CD4-positive, alpha-beta T cell treated with Interleukin-2 at 100 ng/mL for 4 hours (primary cell): Measurements from ENCODE around the gene DVL2.
"Not testable (repeated sequence)": the region's sequence is repeated elsewhere in the genome, so short reads cannot be mapped to it uniquely, and the experiment has no call there.

ENCODE experiments used
- DNase-seq: peaks from one replicate; pipeline ENCODE4 v3.0.0-alpha.2; 2020; ENCODE audit warnings: low spot score

The DVL2 gene

DNA sequence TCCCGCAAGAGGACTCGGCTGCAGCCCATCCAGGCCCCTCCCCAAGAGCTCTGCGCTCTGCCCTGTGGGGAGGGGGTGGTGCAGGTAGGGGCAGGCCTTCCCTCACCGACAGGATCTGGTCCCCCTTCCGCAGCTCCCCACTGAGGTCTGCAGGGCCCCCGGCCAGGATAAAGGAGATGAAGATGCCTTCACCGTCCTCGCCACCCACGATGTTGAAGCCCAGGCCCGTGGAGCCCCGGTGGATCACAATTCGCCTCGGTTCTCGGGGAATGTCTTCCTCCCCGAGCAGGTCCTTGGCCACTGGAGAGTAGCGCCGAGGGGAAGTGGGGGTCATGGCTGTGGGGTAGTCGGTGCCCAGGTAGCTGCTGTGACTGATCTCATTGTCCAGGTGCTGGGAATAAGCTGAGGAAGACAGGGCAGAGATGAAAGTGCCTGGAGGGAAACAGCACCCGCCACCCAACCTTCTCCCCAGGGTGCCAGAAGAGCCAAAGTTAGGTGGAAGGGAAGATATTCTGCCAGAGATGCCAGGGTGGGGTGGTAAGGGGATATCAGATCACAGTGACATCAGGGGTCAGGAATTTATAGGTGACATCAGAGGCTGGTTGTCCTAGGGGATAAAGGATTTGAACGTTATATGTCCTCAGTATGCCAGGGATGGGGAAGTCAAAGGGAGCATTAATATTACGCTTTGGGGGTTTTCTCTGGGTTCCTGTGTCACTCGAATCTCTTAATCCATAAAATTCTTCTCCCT, 37.5 kb downstream of the DVL2 start:
- no peak for DNase-seq

DNA sequence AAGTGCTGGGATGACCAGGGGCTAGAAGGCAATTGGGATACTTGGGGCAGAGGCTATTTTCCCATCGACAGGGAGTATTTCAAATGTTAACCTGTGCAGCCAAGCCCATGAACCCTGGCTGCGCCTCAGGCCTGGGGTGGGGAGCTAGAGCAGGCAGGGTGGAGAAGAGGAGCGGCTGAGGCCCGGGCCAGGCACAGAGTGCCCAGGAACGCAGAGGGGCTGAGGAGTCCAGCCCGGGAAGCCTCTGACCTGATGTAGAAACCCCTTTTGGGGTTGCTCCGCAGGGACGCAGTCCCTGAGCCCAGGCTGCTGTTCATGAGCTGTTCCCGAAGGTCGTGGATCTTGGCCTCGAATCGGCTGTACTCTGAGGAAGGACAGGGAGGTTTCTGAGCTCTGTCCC, 38.3 kb downstream of the DVL2 start:
- no peak for DNase-seq

DNA sequence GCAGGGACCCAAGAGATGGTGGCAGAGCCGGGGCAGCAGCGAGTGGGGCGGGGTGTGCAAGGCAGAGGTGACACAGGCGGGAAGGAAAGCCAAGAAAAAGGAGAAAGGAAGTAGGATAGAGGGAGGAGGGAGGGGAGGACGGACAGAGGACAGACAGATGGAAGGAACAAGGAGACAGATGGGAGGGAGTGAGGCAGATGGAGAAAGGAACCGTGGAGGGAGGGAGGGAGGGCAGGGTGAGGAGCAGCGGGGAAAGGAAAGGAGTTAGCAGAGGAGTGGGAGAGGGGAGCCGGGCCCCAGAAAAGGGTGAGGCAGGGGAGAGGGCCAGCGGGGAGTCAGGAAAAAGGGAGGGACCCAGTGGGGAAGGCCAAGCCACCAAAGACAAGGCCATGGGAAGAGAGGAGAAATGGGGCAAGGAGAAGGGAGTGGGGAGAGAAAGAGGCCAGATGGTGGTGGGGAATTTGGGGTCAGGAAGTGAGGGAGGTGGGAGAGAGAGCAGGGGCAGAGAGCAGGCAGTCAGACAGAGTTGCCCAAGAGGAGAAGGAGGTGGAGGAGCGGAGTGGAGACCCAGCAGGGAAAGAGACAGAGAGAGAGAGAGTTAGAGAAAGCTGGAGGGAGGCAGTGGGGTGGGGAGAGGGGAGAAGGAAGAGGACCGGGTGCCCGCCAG, 41.9 kb downstream of the DVL2 start:
- DNase-seq, result no peak

DNA sequence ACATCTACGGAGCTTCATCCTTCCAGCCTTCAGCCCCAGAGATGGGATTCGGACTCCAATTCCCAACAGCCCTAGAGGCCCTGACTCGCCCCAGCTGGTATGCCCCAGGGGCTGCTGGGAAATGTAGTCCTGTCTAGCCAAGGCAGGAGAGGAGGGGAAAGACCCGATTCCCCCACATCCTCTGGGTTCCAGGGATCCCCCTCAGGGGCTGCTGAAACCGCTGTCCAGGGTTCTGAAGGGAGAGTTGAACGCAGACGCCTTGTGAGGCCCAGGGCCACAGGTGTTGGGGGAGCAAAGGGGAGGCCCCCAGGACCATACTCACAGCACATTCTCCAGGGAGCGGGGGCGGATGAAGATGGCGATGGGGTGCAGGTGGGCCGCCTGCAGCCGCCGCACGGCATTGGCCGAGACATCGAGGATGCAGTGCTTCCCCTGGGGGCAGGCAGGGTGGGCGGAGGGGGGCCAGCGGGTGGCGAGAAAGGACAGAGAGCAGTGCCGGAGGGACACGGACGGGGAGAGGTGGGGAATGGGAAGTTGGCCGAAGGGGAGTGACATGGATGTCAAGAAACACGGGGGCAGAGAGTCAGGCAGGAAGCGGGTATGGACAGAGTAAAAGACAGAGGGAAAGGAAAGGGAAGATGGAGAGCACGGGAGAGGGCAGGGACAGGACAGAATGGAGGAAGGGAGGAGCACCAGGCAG, 42.6 kb downstream of the DVL2 start:
- DNase-seq, result no peak

DNA sequence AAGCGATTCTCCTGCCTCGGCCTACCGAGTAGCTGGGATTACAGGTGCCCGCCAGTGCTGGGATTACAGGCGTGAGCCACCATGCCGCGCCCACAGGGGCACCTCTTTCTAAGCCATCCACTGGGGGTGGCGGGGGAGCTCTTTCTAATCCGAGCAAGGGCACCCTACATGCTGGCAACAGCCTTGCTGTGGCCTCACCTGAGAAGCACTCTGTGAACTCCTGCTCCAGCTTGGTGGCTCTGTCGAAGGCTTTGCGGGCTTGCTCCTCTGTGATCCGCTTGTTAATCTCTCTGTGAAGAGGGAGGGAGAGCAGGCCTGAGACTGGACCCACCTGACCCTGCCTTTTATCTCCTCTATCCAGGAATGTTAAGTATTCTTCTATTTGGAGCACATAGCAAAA, 43.2 kb downstream of the DVL2 start:
- DNase-seq, result no peak

DNA sequence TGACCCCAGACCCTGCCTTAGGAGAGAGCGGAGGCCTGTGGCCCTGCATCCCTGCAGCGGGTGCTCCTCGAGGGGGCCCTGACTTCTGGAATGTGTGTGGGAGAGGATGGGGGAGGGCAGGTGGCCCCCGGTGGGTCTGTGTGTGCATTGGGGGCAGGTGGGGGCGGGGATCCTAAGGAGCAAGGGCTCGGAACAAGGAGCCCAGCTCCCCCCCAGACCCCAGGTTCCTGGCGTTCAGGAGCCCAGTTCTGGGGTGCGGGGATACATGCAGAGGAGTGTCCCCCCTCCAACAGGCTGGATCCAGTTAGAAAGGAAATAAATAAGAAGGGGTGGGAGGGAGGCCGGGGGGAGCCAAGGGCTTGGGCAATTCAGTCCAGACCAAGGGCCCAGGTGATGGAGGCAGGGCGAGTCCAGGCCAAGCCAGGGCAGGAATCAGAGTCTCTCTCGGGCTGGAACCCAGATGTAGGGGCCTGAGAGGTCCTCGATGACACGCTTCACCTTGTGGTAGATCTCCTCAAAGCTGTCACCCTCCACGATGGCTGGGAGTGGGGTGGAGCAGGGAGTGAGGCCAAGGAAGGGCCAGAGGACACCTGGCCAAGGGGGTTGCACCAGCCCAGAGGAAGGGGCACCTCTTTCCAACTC, 43.9 kb downstream of the DVL2 start:
- DNase-seq, result no peak

DNA sequence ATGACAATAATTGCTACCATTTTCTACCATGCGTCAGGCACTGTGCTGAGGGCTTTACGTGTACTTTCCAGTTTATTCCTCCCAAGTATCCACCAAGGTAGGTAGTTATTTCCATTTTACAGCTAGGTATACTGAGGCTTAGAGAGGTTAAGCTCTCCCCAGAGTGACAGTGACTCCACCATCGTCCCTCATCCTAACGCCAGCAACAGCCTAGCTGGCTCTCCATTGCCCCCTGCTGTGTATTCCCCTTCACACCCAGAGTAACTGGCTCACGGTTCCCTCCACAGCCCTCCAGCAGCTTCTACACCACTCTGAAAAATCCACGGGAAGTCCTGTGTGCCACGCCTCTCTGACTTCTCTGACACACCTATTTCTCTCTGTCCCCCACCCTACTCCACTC, 48.1 kb downstream of the DVL2 start:
- no peak for DNase-seq

DNA sequence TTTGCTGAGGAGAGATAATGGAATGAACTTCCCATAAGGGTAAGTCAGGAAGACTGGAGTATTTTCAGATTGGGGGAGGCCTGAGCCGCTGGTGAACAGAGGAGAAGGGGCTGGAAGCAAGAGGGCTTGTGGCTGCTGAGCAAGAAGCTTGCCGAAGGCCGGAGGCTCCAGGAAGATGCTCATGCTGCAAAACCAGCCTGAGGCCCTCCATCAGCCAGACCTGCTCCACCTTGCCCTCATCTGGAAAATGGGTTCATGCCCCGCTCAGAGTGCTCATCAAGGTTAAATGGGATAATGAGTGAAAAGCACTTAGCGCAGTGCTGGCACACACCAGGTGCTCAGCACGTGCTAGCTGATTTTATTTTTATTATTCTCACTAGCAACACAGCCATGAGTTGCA, 49.7 kb downstream of the DVL2 start:
- no peak for DNase-seq

DNA sequence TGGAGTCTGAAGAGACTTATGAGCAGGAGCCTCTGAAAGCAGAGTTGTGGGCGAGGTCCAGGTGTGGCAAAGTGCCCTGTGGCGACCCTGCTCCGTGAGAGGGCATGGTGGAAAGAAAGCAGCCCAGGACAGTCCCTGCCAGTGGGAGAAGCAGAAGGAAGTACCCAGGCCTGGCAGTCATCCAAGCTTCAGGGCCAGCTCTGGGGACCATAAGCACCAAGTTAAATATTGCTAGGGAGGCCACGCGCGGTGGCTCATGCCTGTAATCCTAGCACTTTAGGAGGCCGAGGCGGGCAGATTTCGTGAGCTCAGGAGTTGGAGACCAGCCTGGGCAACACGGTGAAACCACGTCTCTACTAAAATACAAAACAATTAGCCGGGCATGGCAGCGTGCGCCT, 50.2 kb downstream of the DVL2 start:
- no peak for DNase-seq

DNA sequence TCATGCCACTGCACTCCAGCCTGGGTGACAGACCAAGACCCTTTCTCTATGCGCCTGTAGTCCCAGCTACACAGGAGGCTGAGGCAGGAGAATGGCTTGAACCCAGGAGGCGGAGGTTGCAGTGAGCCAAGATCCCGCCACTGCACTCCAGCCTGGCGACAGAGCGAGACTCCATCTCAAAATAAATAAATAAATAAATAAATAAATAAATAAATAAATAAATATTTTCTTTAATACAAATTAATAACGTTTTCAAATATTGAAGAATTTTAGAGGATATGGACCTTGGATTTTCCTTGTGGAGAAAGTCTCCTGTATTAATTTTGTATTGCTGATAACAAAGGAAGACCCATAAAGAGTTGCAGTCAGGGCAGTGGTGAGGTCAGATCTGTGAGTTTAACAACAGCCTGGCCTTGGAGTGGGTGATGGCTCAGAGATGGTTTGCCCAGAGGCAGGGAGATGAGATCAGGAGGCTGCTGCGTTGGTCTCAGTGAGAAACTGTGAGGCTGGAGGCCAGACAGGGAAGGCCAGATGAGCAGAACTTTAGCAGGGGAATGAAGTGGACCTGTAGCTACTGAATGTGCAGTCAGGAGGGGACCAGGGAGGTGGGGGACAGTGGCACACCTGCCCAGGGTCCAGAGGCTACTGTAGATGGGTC, 50.8 kb downstream of the DVL2 start:
- no peak for DNase-seq

DNA sequence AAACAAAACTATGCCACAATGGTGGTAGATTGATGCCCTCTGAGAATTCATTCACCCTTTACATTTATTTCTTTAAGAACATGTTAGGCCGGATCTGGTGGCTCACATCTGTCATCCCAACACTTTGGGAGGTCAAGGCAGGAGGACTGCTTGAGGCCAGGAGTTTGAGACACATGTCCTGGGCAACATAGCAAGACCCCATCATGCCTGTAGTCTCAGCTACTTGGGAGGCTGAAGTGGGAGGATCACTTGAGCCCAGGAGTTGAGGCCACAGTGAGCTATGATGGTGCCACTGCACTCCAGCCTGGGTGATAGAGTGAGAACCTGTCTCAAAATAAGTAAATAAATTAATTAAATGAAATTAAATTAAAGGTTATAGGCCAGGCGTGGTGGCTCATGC, 52.2 kb downstream of the DVL2 start:
- not testable (repeated sequence) for DNase-seq

DNA sequence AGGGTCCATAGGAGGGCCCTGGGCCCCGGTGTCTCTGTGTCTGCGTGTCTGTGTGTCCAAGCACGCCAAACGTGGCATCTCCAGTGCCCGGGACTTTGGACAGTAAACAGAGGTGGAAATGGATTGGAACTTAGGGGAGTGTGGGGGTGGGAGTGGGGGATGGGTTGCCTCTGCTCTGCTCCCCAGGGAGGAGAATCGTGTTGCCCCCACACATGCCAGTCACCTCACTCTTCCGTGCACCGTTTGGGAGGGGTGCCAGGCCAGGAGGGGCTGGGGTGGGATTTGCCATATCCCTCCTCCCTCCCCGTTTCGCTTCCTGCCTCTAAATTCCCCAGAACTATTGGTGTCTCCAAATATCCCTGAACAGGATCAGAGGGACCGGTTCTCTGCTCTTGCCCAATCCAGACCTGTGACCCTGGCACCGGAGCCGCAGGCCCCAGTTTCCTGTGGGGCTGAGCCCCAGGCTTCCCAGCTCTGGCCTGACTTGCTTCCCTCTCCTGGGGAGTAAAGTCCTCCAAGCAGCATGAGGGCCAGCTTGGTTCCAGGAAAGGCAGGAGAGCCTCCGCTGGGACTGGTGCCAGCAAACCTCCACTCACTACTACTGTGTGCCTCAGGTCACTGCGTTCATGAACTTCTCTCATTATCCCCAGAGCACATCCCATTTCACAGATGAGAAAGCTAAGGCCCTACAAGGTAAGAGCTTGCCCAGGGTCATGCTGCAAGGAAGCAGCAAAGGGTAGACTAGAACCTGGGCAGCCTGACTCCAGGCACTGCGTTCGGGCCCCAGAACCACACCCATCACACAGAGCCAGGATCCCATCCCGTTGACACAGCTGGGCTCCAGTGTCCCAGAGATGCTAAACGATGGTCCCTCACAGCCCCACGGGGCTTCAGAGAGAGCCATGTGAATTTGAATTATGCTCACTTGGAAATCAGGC, 54.7 kb downstream of the DVL2 start, which contains the start of gene ASGR1:
ASGR1 (minus strand) TSS at position 54 of the 938 bp plus-strand sequence. CDS start 807 bp downstream, outside the sequence.
- DNase-seq, result no peak

DNA sequence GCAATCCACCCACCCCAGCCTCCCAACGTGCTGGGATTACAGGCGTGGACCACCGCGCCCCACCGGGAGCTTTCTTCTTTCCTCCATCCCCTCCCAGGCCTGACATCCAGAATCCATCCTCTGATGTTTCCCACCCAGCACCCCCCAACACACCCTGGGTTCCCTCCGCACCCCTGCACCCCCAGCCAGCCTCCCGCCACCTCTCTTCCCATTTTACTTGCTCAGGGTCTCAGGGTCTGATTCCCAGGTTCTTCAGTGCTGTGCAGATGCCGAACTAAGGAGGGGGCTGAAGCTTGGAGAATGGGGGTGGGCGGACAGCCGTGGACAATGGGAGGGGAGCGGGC, 55.4 kb downstream of the DVL2 start:
- DNase-seq, result no peak

DNA sequence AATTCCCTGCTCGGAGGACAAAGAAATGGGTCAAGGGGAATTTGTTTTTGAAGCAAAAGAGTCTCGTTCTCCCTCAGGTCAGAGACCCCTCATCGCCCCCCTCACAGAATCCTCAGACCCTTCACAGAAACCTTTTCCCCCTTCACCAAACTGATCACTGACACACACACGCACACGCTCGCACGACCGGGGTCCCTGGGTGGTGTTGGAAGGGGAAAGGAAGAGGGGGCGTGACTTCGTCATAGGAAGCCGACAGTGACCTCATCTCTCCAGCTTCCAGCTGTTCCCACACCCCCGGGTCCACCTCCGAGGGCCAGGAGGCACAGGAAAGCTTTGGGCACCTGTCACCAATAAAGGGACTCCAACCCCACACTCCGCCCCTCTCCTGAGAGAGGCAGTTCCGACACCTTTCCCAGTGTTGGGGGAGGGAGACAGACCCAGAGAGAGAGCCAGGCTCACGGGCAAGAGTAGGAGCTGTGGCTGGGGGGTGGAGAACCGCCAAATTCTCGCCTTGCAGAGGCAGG, 56.3 kb downstream of the DVL2 start:
- no peak for DNase-seq

DNA sequence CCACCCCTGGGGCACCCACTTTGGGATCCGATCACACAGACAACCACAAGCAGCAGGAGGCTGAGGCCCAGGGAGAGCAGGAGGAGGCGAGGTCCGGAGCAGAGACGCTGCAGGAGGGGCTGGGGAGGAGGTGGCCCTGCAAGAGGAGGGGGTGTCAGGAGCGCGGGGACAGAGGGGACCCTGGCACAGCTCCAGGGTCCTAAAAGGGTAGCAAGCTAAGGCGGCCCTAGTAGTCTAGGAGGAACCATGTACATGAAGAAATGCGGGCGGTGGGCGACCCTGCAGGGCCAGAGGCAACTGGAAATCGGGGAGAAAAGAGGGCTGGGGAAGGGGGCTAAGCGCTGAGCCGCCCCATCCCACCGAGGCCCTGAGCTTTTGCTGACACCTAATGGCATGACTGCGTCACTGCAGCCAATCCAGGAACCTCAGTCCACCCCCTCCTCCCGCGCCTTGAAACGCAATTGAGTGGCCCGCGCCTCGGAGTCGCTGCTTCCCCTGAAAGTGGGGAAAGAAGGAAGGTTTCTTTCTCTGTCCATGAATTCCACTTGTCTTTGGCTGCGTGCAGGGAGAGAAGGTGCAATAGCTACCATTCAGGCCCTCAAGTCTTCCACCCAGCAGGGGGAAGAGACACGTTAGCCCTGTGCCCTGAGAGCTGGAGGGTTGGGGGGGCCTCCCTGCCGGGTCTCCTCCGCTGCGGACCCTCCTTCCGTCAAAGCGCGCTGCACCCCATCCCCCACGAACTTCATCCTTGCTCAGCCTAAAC, 56.9 kb downstream of the DVL2 start:
- DNase-seq, result peak; percentile 72

DNA sequence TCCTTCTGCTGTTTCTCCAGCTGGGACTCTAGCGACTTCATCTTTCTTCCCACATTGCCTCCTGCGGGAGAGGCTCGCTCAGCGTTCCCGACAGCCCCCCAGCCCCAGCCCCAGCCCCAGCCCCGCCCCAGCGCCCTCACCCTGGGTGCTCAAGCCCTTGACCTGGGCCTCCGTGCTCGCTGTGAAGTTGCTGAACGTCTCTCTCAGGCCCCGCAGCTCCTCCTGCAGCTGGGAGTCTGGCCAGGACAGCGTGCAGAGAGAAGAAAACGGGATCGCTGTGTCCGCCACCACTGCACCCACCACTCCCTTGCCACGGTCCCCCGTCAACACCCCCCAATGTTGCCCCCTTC, 57.5 kb downstream of the DVL2 start:
- DNase-seq, result no peak

DNA sequence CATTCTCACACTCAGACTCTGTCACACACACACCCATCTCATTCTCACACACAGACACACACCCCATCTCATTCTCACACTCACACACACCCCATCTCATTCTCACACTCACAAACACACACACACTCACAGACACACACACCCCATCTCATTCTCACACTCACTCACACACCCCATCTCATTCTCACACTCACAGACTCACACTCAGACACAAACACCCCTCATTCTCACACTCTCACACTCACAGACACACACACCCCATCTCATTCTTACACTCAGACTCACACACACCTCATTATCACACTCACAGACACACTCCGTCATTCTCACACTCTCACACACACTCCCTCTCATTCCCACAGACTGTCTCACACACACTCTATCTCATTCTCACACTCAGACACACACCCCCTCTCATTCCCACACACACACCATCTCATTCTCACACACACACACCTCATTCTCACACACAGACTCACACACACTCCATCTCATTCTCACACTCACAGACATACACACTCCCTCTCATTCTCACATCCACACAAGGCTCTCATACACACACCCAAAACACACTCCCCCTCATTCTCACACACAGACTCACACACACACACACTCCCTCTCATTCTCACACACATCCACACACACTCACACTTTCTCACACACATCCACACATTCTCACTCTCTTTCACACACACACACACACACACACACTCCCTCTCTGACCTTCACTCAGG, 58.0 kb downstream of the DVL2 start:
- DNase-seq, result no peak
